K562 (cell line): ENCODE data around the gene SLC9A1. TPM values are rescaled to one million over a fixed set of nuclear protein-coding genes. Genes with fewer than 3 reads are reported as not detected.

ENCODE experiments used
- BRD4 ChIP-seq: fragments of 200-600 bp; sonication (generic); IDR thresholded peaks from 2 replicates; pipeline ENCODE4 v1.6.1; 2017; ENCODE audit warnings: inconsistent platforms
- DIDO1 ChIP-seq: fragments of 450-650 bp; IDR thresholded peaks from 2 replicates; pipeline ENCODE4 v1.6.1; 2016; ENCODE audit warnings: low read depth, missing biosample characterization, missing genetic modification characterization
- ETS2 ChIP-seq: IDR thresholded peaks from 2 replicates; pipeline ENCODE4 v1.6.1; 2016; ENCODE audit warnings: borderline replicate concordance, missing genetic modification characterization, mild to moderate bottlenecking, moderate library complexity, missing compliant biosample characterization; ENCODE audit not compliant: poor library complexity, severe bottlenecking
- NR2C2 ChIP-seq, 2 experiments: fragments of 200-800 bp in 1 of 2; sonication (Bioruptor generic) in 1 of 2; sonication (generic) in 1 of 2; formaldehyde crosslinking in 1 of 2; IDR thresholded peaks; 2 replicates each; pipeline versions ENCODE4 v1.6.1 to v1.8.0; 2016 to 2022; ENCODE audit warnings: mild to moderate bottlenecking in 1 of 2, missing compliant biosample characterization in 1 of 2, missing genetic modification characterization in 1 of 2, missing genetic modification reagents in 1 of 2
- POLR2A ChIP-seq: fragments of 450-650 bp; conservative IDR thresholded peaks from 2 replicates; pipeline ENCODE4 v1.6.1; 2016
- PRMT5 ChIP-seq: sonication (generic); formaldehyde crosslinking; IDR thresholded peaks from 2 replicates; pipeline ENCODE4 v1.5.0; 2020; ENCODE audit warnings: missing genetic modification reagents
- SAP30 ChIP-seq: fragments of 200-600 bp; sonication (generic); IDR thresholded peaks from 2 replicates; pipeline ENCODE4 v1.6.1; 2012; ENCODE audit warnings: borderline replicate concordance, low read depth, mild to moderate bottlenecking, moderate library complexity, low read length, control low read depth, inconsistent platforms; ENCODE audit not compliant: insufficient read depth, poor library complexity, severe bottlenecking
- SMARCE1 ChIP-seq: fragments of 450-650 bp; IDR thresholded peaks from 2 replicates; pipeline ENCODE4 v1.7.1; 2016; ENCODE audit warnings: mild to moderate bottlenecking
- ZC3H8 ChIP-seq: fragments of 450-650 bp; IDR thresholded peaks from 2 replicates; pipeline ENCODE4 v1.6.1; 2017
- ZFP30 ChIP-seq: fragments of 250-450 bp; sonication (Bioruptor Pico); IDR thresholded peaks from 2 replicates; pipeline ENCODE4 v1.8.0; 2022; ENCODE audit warnings: moderate library complexity, mild to moderate bottlenecking, inconsistent platforms, borderline replicate concordance
- ZNF778 ChIP-seq: fragments of 450-650 bp; formaldehyde crosslinking; IDR thresholded peaks from 2 replicates; pipeline ENCODE4 v1.4.0; 2020; ENCODE audit warnings: mild to moderate bottlenecking, moderate library complexity
- polyA plus RNA-seq, 8 experiments: library from polyadenylated mRNA; depleted of rRNA in 4 of 8; stranded (reverse) in 5 of 8; unstranded in 3 of 8; fragments of >200 nt; fragmentation: Nextera tagmentation in 2 of 8; fragmentation: Illumina TruSeq in 1 of 8; extraction: Ambion mirVana in 2 of 8; extraction: Trizol in 1 of 8; gene quantifications; 2 replicates each; pipeline versions ENCODE4 v1.2.1 to v1.2.3, GENCODE V29; 2011 to 2014; ENCODE audit warnings: inconsistent platforms in 1 of 8, missing spikeins in 1 of 8
- total RNA-seq, 7 experiments: library from RNA; depleted of rRNA in 6 of 7; stranded (reverse); fragments of >200 nt in 6 of 7; fragmentation: Illumina TruSeq in 2 of 7; extraction: Trizol in 2 of 7; gene quantifications; 2 replicates each; pipeline versions ENCODE4 v1.2.1 to v1.2.3, GENCODE V29; 2011 to 2021; ENCODE audit warnings: low replicate concordance in 1 of 7
- TF ChIP-seq, protein P1 (sequence below), 2 experiments: fragments of 450-650 bp in 1 of 2; sonication (generic) in 1 of 2; formaldehyde crosslinking; conservative IDR thresholded peaks; 2 replicates each; pipeline versions ENCODE4 v1.4.0 to v1.8.1; 2020 to 2022; ENCODE audit warnings: mild to moderate bottlenecking in 1 of 2, missing genetic modification reagents in 1 of 2
- TF ChIP-seq, protein P2 (sequence below): sonication (generic); formaldehyde crosslinking; IDR thresholded peaks from 2 replicates; pipeline ENCODE4 v1.8.0; 2022; ENCODE audit warnings: mild to moderate bottlenecking, missing genetic modification reagents
- TF ChIP-seq, protein P3 (sequence below): sonication (generic); formaldehyde crosslinking; IDR thresholded peaks from 2 replicates; pipeline ENCODE4 v1.8.0; 2022; ENCODE audit warnings: mild to moderate bottlenecking, missing genetic modification reagents
- TF ChIP-seq, protein P4 (sequence below): fragments of 250-450 bp; sonication (Bioruptor Pico); IDR thresholded peaks from 2 replicates; pipeline ENCODE4 v1.5.0; 2020; ENCODE audit warnings: mild to moderate bottlenecking, borderline replicate concordance
- TF ChIP-seq, protein P5 (sequence below), 3 experiments: fragments of 200-800 bp in 1 of 3; sonication (Bioruptor generic) in 1 of 3; sonication (generic) in 1 of 3; formaldehyde crosslinking in 1 of 3; IDR thresholded peaks; 2 replicates each; pipeline versions ENCODE4 v1.6.1 to v1.8.0; 2016 to 2022; ENCODE audit warnings: mild to moderate bottlenecking in 2 of 3, missing compliant biosample characterization in 2 of 3, missing genetic modification characterization in 2 of 3, missing genetic modification reagents in 1 of 3

The SLC9A1 gene
- total and polyA plus RNA-seq, 9 of the 15 experiments (the other 6 are each of a cell fraction or from before 2014, with no cell fraction given), result 0.59 to 14.4 (median 2.0) TPM

DNA sequence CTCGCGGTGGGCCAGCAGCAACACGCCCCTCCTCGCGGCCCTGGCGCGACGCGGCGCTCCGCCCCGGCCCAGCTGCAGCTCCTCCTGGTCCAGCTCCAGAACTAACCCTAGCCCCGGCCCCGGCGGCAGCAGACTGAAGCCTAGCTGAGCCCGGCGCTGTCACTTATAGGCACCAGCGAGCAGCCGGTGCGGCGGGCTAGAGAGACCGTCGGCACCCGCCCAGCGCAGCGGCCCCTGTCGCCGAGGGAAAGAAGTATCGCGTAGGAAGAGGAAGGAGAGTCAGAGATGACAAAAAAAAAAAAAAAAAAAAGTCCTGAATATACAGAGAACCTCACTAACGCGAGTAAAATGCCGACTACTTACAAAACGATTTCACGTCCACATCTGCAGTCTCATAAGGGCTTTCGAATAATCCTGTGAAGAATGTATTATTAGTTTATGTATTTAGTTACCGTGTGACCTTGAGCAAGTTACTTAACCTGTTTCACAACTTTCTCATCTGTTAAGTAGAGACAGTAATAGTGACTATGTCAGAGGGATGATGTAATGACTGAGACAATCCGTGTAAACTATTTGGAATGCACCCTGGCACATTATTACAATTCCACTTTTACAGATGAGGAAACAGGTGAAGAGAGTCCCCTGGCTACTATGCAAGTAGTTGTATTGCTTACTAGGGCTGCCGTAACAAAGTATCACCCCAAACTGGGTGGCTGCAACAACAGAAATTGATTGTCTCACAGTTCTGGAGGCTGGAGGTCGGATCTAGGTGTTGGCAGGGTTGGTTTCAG is at the start of gene SLC9A1 (continued):
- TF ChIP-seq, protein P1, sequence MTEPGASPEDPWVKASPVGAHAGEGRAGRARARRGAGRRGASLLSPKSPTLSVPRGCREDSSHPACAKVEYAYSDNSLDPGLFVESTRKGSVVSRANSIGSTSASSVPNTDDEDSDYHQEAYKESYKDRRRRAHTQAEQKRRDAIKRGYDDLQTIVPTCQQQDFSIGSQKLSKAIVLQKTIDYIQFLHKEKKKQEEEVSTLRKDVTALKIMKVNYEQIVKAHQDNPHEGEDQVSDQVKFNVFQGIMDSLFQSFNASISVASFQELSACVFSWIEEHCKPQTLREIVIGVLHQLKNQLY (CRISPR knock-in tag; conservative IDR thresholded peaks at IDR 0.05), result 0 out of 4 replicates have a peak, but pooled peaks of 1 of the 2 experiments have one; percentile 19
- TF ChIP-seq BRD4 (no peak; the same call in 1 of the 2 replicates), DIDO1 (tag) (peak; percentile 57; the same call in 1 of the 2 replicates), NR2C2 (CRISPR knock-in tag; IDR thresholded peaks at IDR 0.05) (peak; percentile 41), NR2C2 (tag; IDR thresholded peaks at IDR 0.05) (peak; percentile 80), POLR2A (peak; percentile 98), SMARCE1 (peak; percentile 74), ETS2 (tag) (peak; percentile 69), ZC3H8 (no peak), ZFP30 (CRISPR knock-in tag) (no peak), ZNF778 (CRISPR knock-in tag) (no peak), SAP30 (peak; percentile 64), PRMT5 (CRISPR knock-in tag) (peak; percentile 60; the same call in 1 of the 2 replicates)
- TF ChIP-seq, protein P2, sequence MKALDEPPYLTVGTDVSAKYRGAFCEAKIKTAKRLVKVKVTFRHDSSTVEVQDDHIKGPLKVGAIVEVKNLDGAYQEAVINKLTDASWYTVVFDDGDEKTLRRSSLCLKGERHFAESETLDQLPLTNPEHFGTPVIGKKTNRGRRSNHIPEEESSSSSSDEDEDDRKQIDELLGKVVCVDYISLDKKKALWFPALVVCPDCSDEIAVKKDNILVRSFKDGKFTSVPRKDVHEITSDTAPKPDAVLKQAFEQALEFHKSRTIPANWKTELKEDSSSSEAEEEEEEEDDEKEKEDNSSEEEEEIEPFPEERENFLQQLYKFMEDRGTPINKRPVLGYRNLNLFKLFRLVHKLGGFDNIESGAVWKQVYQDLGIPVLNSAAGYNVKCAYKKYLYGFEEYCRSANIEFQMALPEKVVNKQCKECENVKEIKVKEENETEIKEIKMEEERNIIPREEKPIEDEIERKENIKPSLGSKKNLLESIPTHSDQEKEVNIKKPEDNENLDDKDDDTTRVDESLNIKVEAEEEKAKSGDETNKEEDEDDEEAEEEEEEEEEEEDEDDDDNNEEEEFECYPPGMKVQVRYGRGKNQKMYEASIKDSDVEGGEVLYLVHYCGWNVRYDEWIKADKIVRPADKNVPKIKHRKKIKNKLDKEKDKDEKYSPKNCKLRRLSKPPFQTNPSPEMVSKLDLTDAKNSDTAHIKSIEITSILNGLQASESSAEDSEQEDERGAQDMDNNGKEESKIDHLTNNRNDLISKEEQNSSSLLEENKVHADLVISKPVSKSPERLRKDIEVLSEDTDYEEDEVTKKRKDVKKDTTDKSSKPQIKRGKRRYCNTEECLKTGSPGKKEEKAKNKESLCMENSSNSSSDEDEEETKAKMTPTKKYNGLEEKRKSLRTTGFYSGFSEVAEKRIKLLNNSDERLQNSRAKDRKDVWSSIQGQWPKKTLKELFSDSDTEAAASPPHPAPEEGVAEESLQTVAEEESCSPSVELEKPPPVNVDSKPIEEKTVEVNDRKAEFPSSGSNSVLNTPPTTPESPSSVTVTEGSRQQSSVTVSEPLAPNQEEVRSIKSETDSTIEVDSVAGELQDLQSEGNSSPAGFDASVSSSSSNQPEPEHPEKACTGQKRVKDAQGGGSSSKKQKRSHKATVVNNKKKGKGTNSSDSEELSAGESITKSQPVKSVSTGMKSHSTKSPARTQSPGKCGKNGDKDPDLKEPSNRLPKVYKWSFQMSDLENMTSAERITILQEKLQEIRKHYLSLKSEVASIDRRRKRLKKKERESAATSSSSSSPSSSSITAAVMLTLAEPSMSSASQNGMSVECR (CRISPR knock-in tag), result peak; percentile 74
- TF ChIP-seq, protein P3, sequence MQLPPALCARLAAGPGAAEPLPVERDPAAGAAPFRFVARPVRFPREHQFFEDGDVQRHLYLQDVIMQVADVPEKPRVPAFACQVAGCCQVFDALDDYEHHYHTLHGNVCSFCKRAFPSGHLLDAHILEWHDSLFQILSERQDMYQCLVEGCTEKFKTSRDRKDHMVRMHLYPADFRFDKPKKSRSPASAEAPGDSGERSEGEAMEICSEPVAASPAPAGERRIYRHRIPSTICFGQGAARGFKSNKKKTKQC, result peak; percentile 88
- TF ChIP-seq, protein P4, sequence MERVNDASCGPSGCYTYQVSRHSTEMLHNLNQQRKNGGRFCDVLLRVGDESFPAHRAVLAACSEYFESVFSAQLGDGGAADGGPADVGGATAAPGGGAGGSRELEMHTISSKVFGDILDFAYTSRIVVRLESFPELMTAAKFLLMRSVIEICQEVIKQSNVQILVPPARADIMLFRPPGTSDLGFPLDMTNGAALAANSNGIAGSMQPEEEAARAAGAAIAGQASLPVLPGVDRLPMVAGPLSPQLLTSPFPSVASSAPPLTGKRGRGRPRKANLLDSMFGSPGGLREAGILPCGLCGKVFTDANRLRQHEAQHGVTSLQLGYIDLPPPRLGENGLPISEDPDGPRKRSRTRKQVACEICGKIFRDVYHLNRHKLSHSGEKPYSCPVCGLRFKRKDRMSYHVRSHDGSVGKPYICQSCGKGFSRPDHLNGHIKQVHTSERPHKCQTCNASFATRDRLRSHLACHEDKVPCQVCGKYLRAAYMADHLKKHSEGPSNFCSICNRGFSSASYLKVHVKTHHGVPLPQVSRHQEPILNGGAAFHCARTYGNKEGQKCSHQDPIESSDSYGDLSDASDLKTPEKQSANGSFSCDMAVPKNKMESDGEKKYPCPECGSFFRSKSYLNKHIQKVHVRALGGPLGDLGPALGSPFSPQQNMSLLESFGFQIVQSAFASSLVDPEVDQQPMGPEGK (CRISPR knock-in tag), result no peak
- TF ChIP-seq, protein P5, sequence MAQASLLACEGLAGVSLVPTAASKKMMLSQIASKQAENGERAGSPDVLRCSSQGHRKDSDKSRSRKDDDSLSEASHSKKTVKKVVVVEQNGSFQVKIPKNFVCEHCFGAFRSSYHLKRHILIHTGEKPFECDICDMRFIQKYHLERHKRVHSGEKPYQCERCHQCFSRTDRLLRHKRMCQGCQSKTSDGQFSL (CRISPR knock-in tag; IDR thresholded peaks at IDR 0.05), result peak; percentile 75
- TF ChIP-seq, protein P5 (tag; IDR thresholded peaks at IDR 0.05), result no peak
